K562 (cell line): ENCODE data around the gene DDT. TPM values are rescaled to one million over a fixed set of nuclear protein-coding genes. Genes with fewer than 3 reads are reported as not detected.
"Not testable (repeated sequence)": the region's sequence is repeated elsewhere in the genome, so short reads cannot be mapped to it uniquely, and the experiment has no call there.

Experiments used
- ATAC-seq: fragments of 200-7000 bp; cut with Tn5 transposase; 3 replicates; pipeline ENCODE4 v1.9.1; 2020; ENCODE audit warnings: moderate library complexity
- BruUV-seq: library from RNA; stranded (reverse); fragments of 400-500 nt; replicated peaks from 2 replicates; lab custom pipeline; 2021; lab: Mats Ljungman, UMichigan
- CTCF ChIA-PET: fragments of 300-600 bp; formaldehyde crosslinking; extraction: SDS; loops from one replicate; lab custom pipeline; 2021; ENCODE audit warnings: low intra/inter-chr PET ratio; lab: Yijun Ruan, JAX
- POLR2A ChIA-PET: fragments of 300-600, 350-650 bp; sonication (Branson Sonifier 250); formaldehyde crosslinking; extraction: SDS; loops from one replicate; lab custom pipeline; 2021; ENCODE audit warnings: antibody characterized with exemption, inconsistent platforms; lab: Yijun Ruan, JAX
- DNase-seq, 4 experiments: peaks; one replicate each; pipeline versions ENCODE4 v3.0.0 to v3.0.0-alpha.2; 2011 to 2018; ENCODE audit warnings: low spot score in 3 of 4, mixed read lengths in 3 of 4; ENCODE audit errors: extremely low read depth in 1 of 4
- FAIRE-seq: peaks from 2 replicates; lab custom pipeline; 2011; peaks lifted over from hg19 to GRCh38; lab: Jason Lieb, UNC
- H2AFZ ChIP-seq: 2 replicates; pipeline ENCODE4 v1.6.0; 2011; ENCODE audit warnings: low read depth, low read length, control low read depth, inconsistent platforms
- H3K27ac ChIP-seq: fragments of 200-600 bp; 3 replicates; pipeline ENCODE4 v1.8.0; 2011; ENCODE audit warnings: low read depth, mild to moderate bottlenecking, control low read depth, inconsistent platforms, low read length, moderate library complexity, mixed read lengths; ENCODE audit errors: extremely low read depth
- H3K27me3 ChIP-seq, 2 experiments: fragments of 300-600 bp in 1 of 2; 2 replicates in 1 of 2; 3 replicates in 1 of 2; pipeline versions ENCODE4 v1.6.0 to v1.8.0; 2011; ENCODE audit warnings: inconsistent platforms in 2 of 2, low read length in 2 of 2, mild to moderate bottlenecking in 1 of 2, mixed read lengths in 1 of 2, moderate library complexity in 1 of 2; ENCODE audit not compliant: control insufficient read depth in 2 of 2, insufficient read depth in 2 of 2
- H3K36me3 ChIP-seq: fragments of 300-600 bp; 3 replicates; pipeline ENCODE4 v1.8.0; 2011; ENCODE audit warnings: mild to moderate bottlenecking, low read length, inconsistent platforms; ENCODE audit not compliant: control insufficient read depth, insufficient read depth
- H3K4me1 ChIP-seq, 2 experiments: fragments of 200-600 bp in 1 of 2; replicated peaks in 1 of 2; 2 replicates in 1 of 2; 3 replicates in 1 of 2; pipeline versions ENCODE4 v1.5.1 to v1.8.0; 2011; ENCODE audit warnings: inconsistent platforms in 2 of 2, low read length in 2 of 2, mild to moderate bottlenecking in 1 of 2, mixed read lengths in 1 of 2, moderate library complexity in 1 of 2; ENCODE audit not compliant: control insufficient read depth in 2 of 2, insufficient read depth in 2 of 2
- H3K4me2 ChIP-seq: 2 replicates; pipeline ENCODE4 v1.6.1; 2011; ENCODE audit warnings: low read length, control low read depth, inconsistent platforms, mixed read lengths; ENCODE audit not compliant: insufficient read depth
- H3K4me3 ChIP-seq: fragments of 200-600 bp; sonication (generic), shearing (Covaris generic); 2 replicates; pipeline ENCODE4 v1.5.1; 2016; ENCODE audit warnings: control low read depth, inconsistent platforms
- H3K79me2 ChIP-seq: fragments of 200-600 bp; 3 replicates; pipeline ENCODE4 v1.8.0; 2011; ENCODE audit warnings: low read length, inconsistent platforms; ENCODE audit not compliant: control insufficient read depth, insufficient read depth
- H3K9ac ChIP-seq, 2 experiments: 2 replicates each; pipeline versions ENCODE4 v1.6.0 to v1.6.1; 2011; ENCODE audit warnings: low read depth in 2 of 2, low read length in 2 of 2, control low read depth in 1 of 2, inconsistent platforms in 1 of 2, mild to moderate bottlenecking in 1 of 2, mixed read lengths in 1 of 2; ENCODE audit not compliant: insufficient read depth in 1 of 2
- H3K9me1 ChIP-seq: one replicate; pipeline ENCODE4 v1.6.0; 2011; ENCODE audit warnings: inconsistent platforms, mild to moderate bottlenecking, low read length, moderate library complexity; ENCODE audit not compliant: control insufficient read depth, insufficient read depth
- H3K9me3 ChIP-seq: replicated peaks from 2 replicates; pipeline ENCODE4 v1.5.1; 2011; ENCODE audit warnings: low read depth, low read length, inconsistent platforms; ENCODE audit not compliant: control insufficient read depth, insufficient read depth
- H4K20me1 ChIP-seq: replicated peaks from 2 replicates; pipeline ENCODE4 v1.6.1; 2011; ENCODE audit warnings: low read length, inconsistent platforms, mixed read lengths; ENCODE audit not compliant: control insufficient read depth, insufficient read depth
- ARNT ChIP-seq, 2 experiments: fragments of 450-650 bp; IDR thresholded peaks; 2 replicates each; pipeline ENCODE4 v1.6.1; 2016; ENCODE audit warnings: mild to moderate bottlenecking in 1 of 2
- CAMTA2 ChIP-seq: fragments of 250-450 bp; sonication (Bioruptor Pico); conservative IDR thresholded peaks from 2 replicates; pipeline ENCODE4 v1.5.1; 2022
- CBFB ChIP-seq: sonication (generic); formaldehyde crosslinking; IDR thresholded peaks from 2 replicates; pipeline ENCODE4 v1.4.0; 2020; ENCODE audit warnings: mild to moderate bottlenecking, missing genetic modification reagents
- CBX5 ChIP-seq: IDR thresholded peaks from 2 replicates; pipeline ENCODE4 v1.6.1; 2014; ENCODE audit warnings: low read depth, borderline replicate concordance
- ESRRB ChIP-seq: fragments of 250-450 bp; sonication (Bioruptor Pico); IDR thresholded peaks from 2 replicates; pipeline ENCODE4 v1.5.0; 2020; ENCODE audit warnings: mild to moderate bottlenecking, moderate library complexity, borderline replicate concordance
- GTF2B ChIP-seq: IDR thresholded peaks from 2 replicates; pipeline ENCODE4 v1.6.1; 2011; ENCODE audit not compliant: insufficient read length; ENCODE audit errors: extremely low read depth
- KHSRP ChIP-seq: fragments of 450-650 bp; IDR thresholded peaks from 2 replicates; pipeline ENCODE4 v1.6.1; 2017
- L3MBTL2 ChIP-seq: fragments of 450-650 bp; IDR thresholded peaks from 2 replicates; pipeline ENCODE4 v1.6.1; 2016; ENCODE audit warnings: mild to moderate bottlenecking, moderate library complexity
- MED1 ChIP-seq: sonication (generic); formaldehyde crosslinking; IDR thresholded peaks from 2 replicates; pipeline ENCODE4 v1.8.1; 2023; ENCODE audit warnings: missing genetic modification reagents, borderline replicate concordance
- MTA3 ChIP-seq: fragments of 450-650 bp; formaldehyde crosslinking; IDR thresholded peaks from 2 replicates; pipeline ENCODE4 v1.6.1; 2017; ENCODE audit warnings: mild to moderate bottlenecking, borderline replicate concordance
- PHB2 ChIP-seq: fragments of 450-650 bp; IDR thresholded peaks from 2 replicates; pipeline ENCODE4 v1.6.1; 2017; ENCODE audit warnings: low read depth
- POLR2AphosphoS2 ChIP-seq: IDR thresholded peaks from 2 replicates; pipeline ENCODE4 v1.6.1; 2012; ENCODE audit warnings: low read length, improper control_type of control experiment
- RNF219 ChIP-seq: fragments of 250-450 bp; sonication (Bioruptor Pico); IDR thresholded peaks from 2 replicates; pipeline ENCODE4 v1.5.0; 2022; ENCODE audit warnings: mild to moderate bottlenecking
- TBP ChIP-seq: optimal IDR thresholded peaks from 2 replicates; pipeline ENCODE3; 2011; ENCODE audit warnings: low read depth, low read length, improper control_type of control experiment
- ZNF197 ChIP-seq: fragments of 200-800 bp; sonication (Bioruptor generic); IDR thresholded peaks from 2 replicates; pipeline ENCODE4 v1.6.1; 2016; ENCODE audit warnings: low read depth, missing genetic modification characterization, missing compliant biosample characterization
- ZNF551 ChIP-seq: fragments of 250-450 bp; sonication (Bioruptor Pico); IDR thresholded peaks from 2 replicates; pipeline ENCODE4 v1.5.0; 2021; ENCODE audit warnings: mild to moderate bottlenecking, moderate library complexity
- ZNF707 ChIP-seq: fragments of 250-450 bp; sonication (Bioruptor Pico); conservative IDR thresholded peaks from 2 replicates; pipeline ENCODE4 v1.8.0; 2022; ENCODE audit warnings: inconsistent platforms, mild to moderate bottlenecking, moderate library complexity
- WGBS: fragments of 100-300 bp; shearing (Covaris generic); methylation state at CpG from one replicate; pipeline ENCODE4 v1.1.6; 2016; ENCODE audit warnings: low coverage, mixed read lengths; ENCODE audit not compliant: insufficient coverage; ENCODE audit errors: missing lambda C conversion rate; 5-methylcytosine and 5-hydroxymethylcytosine counted together
- in situ Hi-C: fragments of 300-500 bp; cut with MboI; formaldehyde crosslinking; loops from 4 replicates; pipeline ENCODE4 v1.15.0; 2018; ENCODE audit warnings: inconsistent platforms, mixed read lengths
- intact Hi-C: fragments of 100-400 bp; cut with micrococcal nuclease; formaldehyde crosslinking; loops from 2 replicates; pipeline ENCODE4 v1.14.2; 2022
- polyA plus RNA-seq, 8 experiments: library from polyadenylated mRNA; depleted of rRNA in 4 of 8; stranded (reverse) in 5 of 8; unstranded in 3 of 8; fragments of >200 nt; fragmentation: Nextera tagmentation in 2 of 8; fragmentation: Illumina TruSeq in 1 of 8; extraction: Ambion mirVana in 2 of 8; extraction: Trizol in 1 of 8; gene quantifications; 2 replicates each; pipeline versions ENCODE4 v1.2.1 to v1.2.3, GENCODE V29; 2011 to 2014; ENCODE audit warnings: inconsistent platforms in 1 of 8, missing spikeins in 1 of 8
- total RNA-seq, 7 experiments: library from RNA; depleted of rRNA in 6 of 7; stranded (reverse); fragments of >200 nt in 6 of 7; fragmentation: Illumina TruSeq in 2 of 7; extraction: Trizol in 2 of 7; gene quantifications; 2 replicates each; pipeline versions ENCODE4 v1.2.1 to v1.2.3, GENCODE V29; 2011 to 2021; ENCODE audit warnings: low replicate concordance in 1 of 7

The DDT gene
- total and polyA plus RNA-seq, 9 of the 15 experiments (the other 6 are each of a cell fraction or from before 2014, with no cell fraction given) = 24.0 to 209 (median 63.2) TPM

GRCh38 chr22:23984430-23984829 is 10.2 kb upstream of the DDT start:
- Histone ChIP-seq H4K20me1 (no peaks in the 10 kb centered on the region), H3K27ac (no peak overlapping the region), H3K9ac (no peak overlapping the region), H3K79me2 (no peaks in the 10 kb centered on the region), H3K9me1 (no peaks in the 10 kb centered on the region), H3K27me3 (no peaks in the 10 kb centered on the region), H3K36me3 (no peaks in the 10 kb centered on the region), H3K4me1 (no peaks in the 10 kb centered on the region), H3K4me3 (no peak overlapping the region), H3K4me2 (no peak overlapping the region), H2AFZ (no peak overlapping the region), H3K9me3 (no peaks in the 10 kb centered on the region)
- ChIA-PET CTCF (no interaction called here), POLR2A (no interaction called here)
- no TSS peak for BruUV-seq
- in situ Hi-C loops (loop anchor here (5.0 kb wide), 1 partner anchor 1337 kb away; no protein-coding TSS in a partner anchor), intact Hi-C loops (no loop called here)
- WGBS = no CpG with 5 or more reads among the region's 6 CpGs
- no peak for ATAC-seq
- TF ChIP-seq GTF2B (no peak), CBFB (CRISPR knock-in tag) (no peak), ARNT (IDR thresholded peaks at IDR 0.05) (no peak), PHB2 (no peak), TBP (no peak), ZNF197 (CRISPR knock-in tag) (no peak), POLR2AphosphoS2 (no peak), ESRRB (no peak), L3MBTL2 (no peak), MTA3 (no peak), RNF219 (CRISPR knock-in tag) (no peak), KHSRP (no peak), ZNF551 (no peak), CBX5 (no peak), ZNF707 (CRISPR knock-in tag) (no peak), MED1 (no peak), CAMTA2 (CRISPR knock-in tag) (no peak)
- FAIRE-seq = no peak
- DNase-seq = no peak

- H3K9me1 ChIP-seq, H3K9me3 ChIP-seq, ATAC-seq, H4K20me1 ChIP-seq, H3K27ac ChIP-seq, intact Hi-C loops, DNase-seq, CTCF ChIA-PET, H3K4me2 ChIP-seq, H3K9ac ChIP-seq, H3K36me3 ChIP-seq, H3K4me3 ChIP-seq, POLR2A ChIA-PET, H3K4me1 ChIP-seq, H3K79me2 ChIP-seq, H2AFZ ChIP-seq, H3K27me3 ChIP-seq, BruUV-seq, FAIRE-seq: not testable (repeated sequence)
- in situ Hi-C loops = loop anchor here (5.0 kb wide), 1 partner anchor 1333 kb away; no protein-coding TSS in a partner anchor
- WGBS = no CpG with 5 or more reads among the region's 7 CpGs
Observed at GRCh38 chr22:23980567-23980966, 6.3 kb upstream of the DDT start.
